ENCODE results near the gene CST3.

- TF ChIP-seq CTCF (IDR thresholded peaks at IDR 0.05) (no peak), POLR2A (IDR thresholded peaks at IDR 0.05) (no peak)
Observed at GRCh38 chr20:23671479-23671878, 33.7 kb upstream of the CST3 start.

Data from heart left ventricle (tissue), 13 donors.